Thymus (tissue), 11 donors: ENCODE measurements around the gene B4GAT1. TPM values are rescaled to one million over a fixed set of nuclear protein-coding genes. Genes with fewer than 3 reads are reported as not detected.

Source experiments
- DNase-seq, 9 donors: peaks; one replicate each; pipeline ENCODE4 v3.0.0-alpha.2; 2013; ENCODE audit warnings: low spot score in 9 of 9, low read depth in 6 of 9, missing footprints in 1 of 9
- H3K27ac ChIP-seq, 2 donors: one replicate each; pipeline ENCODE4 v1.5.1; 2013; ENCODE audit warnings: control low read depth in 1 of 2, low read depth in 1 of 2, low read length in 1 of 2, mild to moderate bottlenecking in 1 of 2, moderate library complexity in 1 of 2
- H3K27me3 ChIP-seq, 2 donors: one replicate each; pipeline ENCODE4 v1.5.1; 2013; ENCODE audit warnings: low read length in 1 of 2; ENCODE audit not compliant: control insufficient read depth in 2 of 2, insufficient read depth in 1 of 2
- H3K36me3 ChIP-seq, 2 donors: one replicate each; pipeline ENCODE4 v1.5.1; 2013; ENCODE audit warnings: low read length in 1 of 2, mild to moderate bottlenecking in 1 of 2, moderate library complexity in 1 of 2; ENCODE audit not compliant: control insufficient read depth in 2 of 2, insufficient read depth in 2 of 2
- H3K4me1 ChIP-seq, 2 donors: one replicate each; pipeline ENCODE4 v1.5.1; 2013; ENCODE audit warnings: low read length in 2 of 2; ENCODE audit not compliant: control insufficient read depth in 2 of 2, insufficient read depth in 2 of 2
- H3K4me3 ChIP-seq, 2 donors: one replicate each; pipeline ENCODE4 v1.5.1; 2013; ENCODE audit warnings: low read length in 2 of 2, control low read depth in 1 of 2, mild to moderate bottlenecking in 1 of 2
- H3K9me3 ChIP-seq, 2 donors: one replicate each; pipeline ENCODE4 v1.5.1; 2013; ENCODE audit warnings: low read length in 1 of 2, mild to moderate bottlenecking in 1 of 2; ENCODE audit not compliant: control insufficient read depth in 2 of 2, insufficient read depth in 1 of 2
- WGBS: extraction: QIAGEN DNeasy Blood & Tissue Kit; methylation state at CpG from one replicate; pipeline ENCODE4 v1.1.7; 2013; 5-methylcytosine and 5-hydroxymethylcytosine counted together
- polyA plus RNA-seq: library from polyadenylated mRNA; stranded (reverse); fragments of 200-250 nt; gene quantifications from one replicate; pipeline ENCODE4 v1.2.3, GENCODE V29; 2013
- total RNA-seq: library from RNA; stranded (reverse); fragments of 120-200 nt; gene quantifications from one replicate; pipeline ENCODE4 v1.2.4, GENCODE V29; 2013
- donor health status: healthy.

The B4GAT1 gene
- total and polyA plus RNA-seq, 2 donors = 9.9 to 10.3 TPM

GRCh38 chr11:66339686-66340483 is 7.5 kb downstream of the B4GAT1 start:
- Histone ChIP-seq H3K36me3 (peaks cover 58 to 60% of the 10 kb centered on the region in 2 donors), H3K4me3 (no peak overlapping the region), H3K27me3 (peaks cover 5 to 23% of the 10 kb centered on the region in 2 donors), H3K4me1 (peaks cover 22 to 25% of the 10 kb centered on the region in 2 donors), H3K9me3 (peaks cover 0 to 6% of the 10 kb centered on the region in 2 donors), H3K27ac (no peak overlapping the region)
- 86% methylated on average over 14 of the region's 14 CpGs for WGBS
- DNase-seq = no peak

DNA sequence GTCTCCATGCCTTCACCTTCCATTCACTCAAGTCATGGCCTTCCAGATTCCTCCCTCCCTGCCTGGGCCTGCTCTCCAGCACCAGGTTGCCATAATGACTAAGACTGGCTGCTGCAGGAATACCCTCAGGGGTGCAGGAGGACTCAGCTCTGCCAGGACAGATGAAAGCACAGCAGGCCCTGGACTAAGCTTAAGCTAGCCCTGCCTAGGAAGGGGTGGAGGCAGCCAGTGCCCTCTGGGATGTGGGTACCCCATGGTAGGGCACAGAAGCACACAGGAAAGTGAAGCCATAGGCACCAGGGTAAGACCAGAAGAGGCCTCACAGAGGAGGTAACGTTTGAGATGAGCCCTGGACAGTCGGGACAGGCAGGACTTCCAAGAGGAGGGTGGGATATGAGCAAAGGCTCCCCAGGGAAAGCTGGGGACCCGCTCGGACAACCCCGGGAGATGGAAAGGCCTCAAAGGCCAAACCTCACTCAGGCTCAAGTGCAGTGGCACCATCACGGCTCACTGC is 8.2 kb downstream of the B4GAT1 start:
- H3K36me3 ChIP-seq = peaks cover 58 to 60% of the 10 kb centered on the region in 2 donors

GRCh38 chr11:66338276-66339161 is 8.9 kb downstream of the B4GAT1 start:
- H3K36me3 ChIP-seq = peaks cover 58 to 60% of the 10 kb centered on the region in 2 donors
- H3K27ac ChIP-seq = no peak overlapping the region

More for the DNA sequence above, 8.2 kb downstream of the B4GAT1 start:
- H3K4me3 ChIP-seq = no peak overlapping the region
- 98% methylated on average over 6 of the region's 6 CpGs for WGBS
- peaks cover 5 to 30% of the 10 kb centered on the region in 2 donors for H3K27me3 ChIP-seq
- DNase-seq = no peak
- peaks cover 0 to 4% of the 10 kb centered on the region in 2 donors for H3K9me3 ChIP-seq
- H3K4me1 ChIP-seq = peaks cover 20 to 21% of the 10 kb centered on the region in 2 donors
- no peak overlapping the region for H3K27ac ChIP-seq

DNA sequence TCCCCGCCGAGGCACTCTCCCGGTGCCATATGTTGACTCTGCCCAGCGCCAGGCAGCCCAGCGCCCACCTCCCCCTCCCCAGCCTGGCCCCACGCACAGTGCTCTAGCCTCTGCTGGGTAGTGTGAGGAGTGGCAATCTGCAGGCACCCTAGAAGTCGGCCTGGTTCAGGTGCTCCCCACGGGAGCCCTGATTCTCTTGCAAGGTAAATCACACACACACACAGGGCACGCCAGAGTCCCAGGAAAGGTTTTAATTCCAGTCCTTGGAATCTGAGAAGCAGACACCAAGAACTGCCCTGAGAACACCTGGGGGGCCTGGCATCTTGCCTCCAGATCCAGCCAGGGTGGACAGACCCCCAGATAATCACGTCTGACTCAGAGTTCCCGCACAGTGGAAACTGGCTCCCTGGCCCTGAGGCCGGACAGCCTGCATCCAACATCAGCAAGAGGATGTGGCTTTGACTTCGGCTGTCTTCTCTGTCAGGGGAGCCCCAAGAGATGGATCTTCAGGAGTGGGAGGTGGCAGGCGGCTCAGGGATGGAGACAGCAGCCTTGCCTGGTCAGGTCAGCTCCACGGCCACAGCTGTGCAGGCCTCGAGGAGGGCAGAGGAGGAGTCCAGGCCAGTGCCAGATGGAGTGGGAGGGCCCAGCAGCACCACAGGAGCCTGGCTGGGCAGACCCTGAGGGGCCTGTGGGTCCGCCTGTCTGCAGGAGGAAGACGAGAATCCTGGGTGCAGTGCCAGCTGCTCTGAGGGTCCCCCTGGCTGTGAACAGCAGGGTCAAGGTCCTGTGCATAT is 10.1 kb downstream of the B4GAT1 start:
- peaks cover 52 to 57% of the 10 kb centered on the region in 2 donors for H3K36me3 ChIP-seq
- 84% methylated on average over 18 of the region's 18 CpGs for WGBS

More at GRCh38 chr11:66338276-66339161, 8.9 kb downstream of the B4GAT1 start:
- 95% methylated on average over 17 of the region's 17 CpGs for WGBS
- Histone ChIP-seq H3K9me3 (peaks cover 0 to 4% of the 10 kb centered on the region in 2 donors), H3K4me3 (no peak overlapping the region), H3K4me1 (peaks cover 13 to 17% of the 10 kb centered on the region in 2 donors), H3K27me3 (peaks cover 5 to 33% of the 10 kb centered on the region in 2 donors)
- no peak for DNase-seq

GRCh38 chr11:66336234-66337102 is 11.0 kb downstream of the B4GAT1 start, which contains the start of gene RIN1:
RIN1 (minus strand) TSS chr11:66336434; CDS start chr11:66336402, 32 bp downstream.
- peaks cover 5 to 40% of the 10 kb centered on the region in 2 donors for H3K27me3 ChIP-seq
- peaks cover 11 to 17% of the 10 kb centered on the region in 2 donors for H3K4me1 ChIP-seq
- peaks cover 0 to 4% of the 10 kb centered on the region in 2 donors for H3K9me3 ChIP-seq
- WGBS = 33% methylated on average over 22 of the region's 22 CpGs
- H3K36me3 ChIP-seq = peaks cover 44 to 49% of the 10 kb centered on the region in 2 donors
- H3K27ac ChIP-seq = peak within 1 kb of the TSS in 1 of 2 donors; percentile 47
- DNase-seq = peak in 1 of 9 donors; percentile 38
- peak within 1 kb of the TSS; percentile 9 to 28 for H3K4me3 ChIP-seq

More for the DNA sequence above, 10.1 kb downstream of the B4GAT1 start:
- H3K27ac ChIP-seq = peak overlapping the region in 1 of 2 donors; percentile 36
- no peak overlapping the region for H3K4me3 ChIP-seq
- no peak for DNase-seq
- peaks cover 11 to 17% of the 10 kb centered on the region in 2 donors for H3K4me1 ChIP-seq
- peaks cover 0 to 4% of the 10 kb centered on the region in 2 donors for H3K9me3 ChIP-seq
- H3K27me3 ChIP-seq = peaks cover 5 to 37% of the 10 kb centered on the region in 2 donors

GRCh38 chr11:66335531-66336233 is 11.7 kb downstream of the B4GAT1 start:
- H3K9me3 ChIP-seq = peaks cover 0 to 4% of the 10 kb centered on the region in 2 donors
- WGBS = 22% methylated on average over 35 of the region's 35 CpGs
- DNase-seq = no peak
- peak overlapping the region; percentile 9 to 28 for H3K4me3 ChIP-seq
- H3K36me3 ChIP-seq = peaks cover 36 to 41% of the 10 kb centered on the region in 2 donors
- peaks cover 11 to 17% of the 10 kb centered on the region in 2 donors for H3K4me1 ChIP-seq
- H3K27me3 ChIP-seq = peaks cover 5 to 40% of the 10 kb centered on the region in 2 donors
- H3K27ac ChIP-seq = no peak overlapping the region

GRCh38 chr11:66334605-66335442 is 12.6 kb downstream of the B4GAT1 start:
- Histone ChIP-seq H3K9me3 (peaks cover 0 to 4% of the 10 kb centered on the region in 2 donors), H3K4me1 (peaks cover 11 to 17% of the 10 kb centered on the region in 2 donors), H3K27ac (no peak overlapping the region), H3K4me3 (no peak overlapping the region), H3K27me3 (peaks cover 5 to 40% of the 10 kb centered on the region in 2 donors), H3K36me3 (peaks cover 28 to 32% of the 10 kb centered on the region in 2 donors)
- DNase-seq = no peak
- WGBS = 89% methylated on average over 42 of the region's 42 CpGs
